ENCODE measurements around the gene MOGAT2. TPM values are rescaled to one million over a fixed set of nuclear protein-coding genes. Genes with fewer than 3 reads are reported as not detected.

Gene MOGAT2
- total RNA-seq, 1 donor from 2014 or later: not detected

DNA sequence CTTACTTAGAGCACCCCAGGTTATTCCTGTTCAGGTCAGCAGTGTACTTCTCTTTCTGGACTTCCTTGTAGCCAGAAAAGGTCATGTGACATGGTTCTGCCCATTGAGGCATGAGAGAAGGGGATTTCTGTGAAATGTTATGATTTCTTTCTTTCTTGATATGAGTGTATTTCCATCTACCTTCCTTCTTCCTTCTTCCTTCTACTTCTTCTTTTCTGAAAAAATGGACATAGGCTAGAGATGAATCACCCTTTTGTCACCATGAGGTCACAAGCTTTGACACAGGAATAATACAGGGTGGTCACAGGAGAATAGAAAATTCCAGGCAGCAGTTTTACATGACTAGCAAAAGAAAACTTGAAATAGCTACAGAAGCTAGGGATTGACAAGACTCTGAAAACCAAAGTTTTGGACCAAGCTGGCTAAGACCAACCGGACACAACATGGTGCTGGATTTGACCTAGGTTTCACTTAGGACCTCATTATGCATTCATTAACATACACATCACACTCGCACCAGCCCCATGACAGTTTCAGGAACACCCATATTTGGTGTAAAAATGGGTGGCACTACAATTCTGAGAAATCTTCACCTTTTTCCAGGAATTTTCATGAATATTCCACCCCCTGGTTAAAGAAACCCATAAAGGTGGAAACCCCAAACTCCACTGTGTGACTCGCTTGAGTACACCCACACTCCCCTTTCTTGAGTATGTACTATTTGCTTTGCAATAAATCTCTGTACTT lies 27.6 kb upstream of the MOGAT2 start:
- Histone ChIP-seq H3K27ac (ENCODE audit: low read depth, low read length) (no peak overlapping the region), H2AFZ (ENCODE audit: low read depth, low read length) (no peak overlapping the region), H3K4me2 (ENCODE audit: low read length) (peak overlapping the region; percentile 12), H3K36me3 (ENCODE audit: insufficient read depth, low read length) (no peaks in the 10 kb centered on the region), H3K27me3 (ENCODE audit: insufficient read depth, low read length) (peaks cover 4% of the 10 kb centered on the region), H3K4me1 (ENCODE audit: insufficient read depth, low read length) (no peaks in the 10 kb centered on the region), H3K9me3 (ENCODE audit: insufficient read depth, low read depth, low read length) (no peaks in the 10 kb centered on the region), H4K20me1 (ENCODE audit: insufficient read depth, low read length) (no peaks in the 10 kb centered on the region), H3K9ac (ENCODE audit: low read length) (no peak overlapping the region), H3K79me2 (ENCODE audit: insufficient read depth, low read length) (no peaks in the 10 kb centered on the region), H3K4me3 (ENCODE audit: insufficient read depth, low read depth, low read length) (no peak overlapping the region)
- Mint-ChIP-seq H3K4me1 (ENCODE audit: low read depth, unreplicated experiment) (peaks cover 7% of the 10 kb centered on the region), H3K9me3 (ENCODE audit: unreplicated experiment) (peaks cover 18% of the 10 kb centered on the region), H3K36me3 (ENCODE audit: low read depth, unreplicated experiment) (peaks cover 3% of the 10 kb centered on the region), H3K27ac (ENCODE audit: unreplicated experiment) (no peak overlapping the region), H3K4me3 (ENCODE audit: unreplicated experiment) (no peak overlapping the region), H3K27me3 (ENCODE audit: low read depth, unreplicated experiment) (peaks cover 13% of the 10 kb centered on the region)
- TF ChIP-seq, protein P1, sequence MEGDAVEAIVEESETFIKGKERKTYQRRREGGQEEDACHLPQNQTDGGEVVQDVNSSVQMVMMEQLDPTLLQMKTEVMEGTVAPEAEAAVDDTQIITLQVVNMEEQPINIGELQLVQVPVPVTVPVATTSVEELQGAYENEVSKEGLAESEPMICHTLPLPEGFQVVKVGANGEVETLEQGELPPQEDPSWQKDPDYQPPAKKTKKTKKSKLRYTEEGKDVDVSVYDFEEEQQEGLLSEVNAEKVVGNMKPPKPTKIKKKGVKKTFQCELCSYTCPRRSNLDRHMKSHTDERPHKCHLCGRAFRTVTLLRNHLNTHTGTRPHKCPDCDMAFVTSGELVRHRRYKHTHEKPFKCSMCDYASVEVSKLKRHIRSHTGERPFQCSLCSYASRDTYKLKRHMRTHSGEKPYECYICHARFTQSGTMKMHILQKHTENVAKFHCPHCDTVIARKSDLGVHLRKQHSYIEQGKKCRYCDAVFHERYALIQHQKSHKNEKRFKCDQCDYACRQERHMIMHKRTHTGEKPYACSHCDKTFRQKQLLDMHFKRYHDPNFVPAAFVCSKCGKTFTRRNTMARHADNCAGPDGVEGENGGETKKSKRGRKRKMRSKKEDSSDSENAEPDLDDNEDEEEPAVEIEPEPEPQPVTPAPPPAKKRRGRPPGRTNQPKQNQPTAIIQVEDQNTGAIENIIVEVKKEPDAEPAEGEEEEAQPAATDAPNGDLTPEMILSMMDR (IDR thresholded peaks at IDR 0.05; ENCODE audit: insufficient read depth, low read depth, low read length): no peak
- TF ChIP-seq EZH2 (IDR thresholded peaks at IDR 0.05; ENCODE audit: insufficient read depth, low read length): no peak
- FAIRE-seq: no peak
- DNase-seq (ENCODE audit: low read depth): no peak

DNA sequence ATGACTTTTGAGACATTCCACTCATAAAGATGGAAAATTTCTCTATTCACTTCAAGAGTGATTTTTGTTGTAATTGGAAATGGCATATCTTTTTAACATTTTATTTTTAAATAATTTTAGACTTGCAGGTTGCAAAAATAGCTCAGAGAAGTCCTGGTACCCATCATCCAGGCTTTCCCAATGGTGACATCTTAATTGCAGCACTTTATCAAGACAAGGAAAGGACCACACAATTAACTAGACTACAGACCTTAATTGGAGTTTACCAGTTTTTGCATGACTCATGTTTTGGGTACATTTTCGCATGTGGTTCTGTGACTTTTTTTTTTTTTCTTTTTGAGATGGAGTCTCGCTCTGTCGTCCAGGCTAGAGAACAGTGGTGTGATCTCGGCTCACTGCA lies 25.8 kb upstream of the MOGAT2 start:
- Histone ChIP-seq H3K4me1 (ENCODE audit: insufficient read depth, low read length) (no peaks in the 10 kb centered on the region), H3K27me3 (ENCODE audit: insufficient read depth, low read length) (peaks cover 4% of the 10 kb centered on the region), H3K4me2 (ENCODE audit: low read length) (no peak overlapping the region), H3K36me3 (ENCODE audit: insufficient read depth, low read length) (no peaks in the 10 kb centered on the region), H3K9me3 (ENCODE audit: insufficient read depth, low read depth, low read length) (no peaks in the 10 kb centered on the region), H4K20me1 (ENCODE audit: insufficient read depth, low read length) (no peaks in the 10 kb centered on the region), H3K9ac (ENCODE audit: low read length) (no peak overlapping the region), H2AFZ (ENCODE audit: low read depth, low read length) (no peak overlapping the region), H3K79me2 (ENCODE audit: insufficient read depth, low read length) (no peaks in the 10 kb centered on the region), H3K27ac (ENCODE audit: low read depth, low read length) (no peak overlapping the region), H3K4me3 (ENCODE audit: insufficient read depth, low read depth, low read length) (no peak overlapping the region)
- H3K27me3 Mint-ChIP-seq (ENCODE audit: low read depth, unreplicated experiment): peaks cover under 1% of the 10 kb centered on the region
- no peak overlapping the region for H3K4me3 Mint-ChIP-seq (ENCODE audit: unreplicated experiment)
- DNase-seq (ENCODE audit: low read depth) (no peak), FAIRE-seq (no peak)
- TF ChIP-seq, protein P1 (IDR thresholded peaks at IDR 0.05; ENCODE audit: insufficient read depth, low read depth, low read length): no peak
- no peak for TF ChIP-seq EZH2 (IDR thresholded peaks at IDR 0.05; ENCODE audit: insufficient read depth, low read length)
- peaks cover 9% of the 10 kb centered on the region for H3K9me3 Mint-ChIP-seq (ENCODE audit: unreplicated experiment)
- peaks cover 7% of the 10 kb centered on the region for H3K4me1 Mint-ChIP-seq (ENCODE audit: low read depth, unreplicated experiment)
- H3K27ac Mint-ChIP-seq (ENCODE audit: unreplicated experiment): no peak overlapping the region
- H3K36me3 Mint-ChIP-seq (ENCODE audit: low read depth, unreplicated experiment): no peaks in the 10 kb centered on the region

DNA sequence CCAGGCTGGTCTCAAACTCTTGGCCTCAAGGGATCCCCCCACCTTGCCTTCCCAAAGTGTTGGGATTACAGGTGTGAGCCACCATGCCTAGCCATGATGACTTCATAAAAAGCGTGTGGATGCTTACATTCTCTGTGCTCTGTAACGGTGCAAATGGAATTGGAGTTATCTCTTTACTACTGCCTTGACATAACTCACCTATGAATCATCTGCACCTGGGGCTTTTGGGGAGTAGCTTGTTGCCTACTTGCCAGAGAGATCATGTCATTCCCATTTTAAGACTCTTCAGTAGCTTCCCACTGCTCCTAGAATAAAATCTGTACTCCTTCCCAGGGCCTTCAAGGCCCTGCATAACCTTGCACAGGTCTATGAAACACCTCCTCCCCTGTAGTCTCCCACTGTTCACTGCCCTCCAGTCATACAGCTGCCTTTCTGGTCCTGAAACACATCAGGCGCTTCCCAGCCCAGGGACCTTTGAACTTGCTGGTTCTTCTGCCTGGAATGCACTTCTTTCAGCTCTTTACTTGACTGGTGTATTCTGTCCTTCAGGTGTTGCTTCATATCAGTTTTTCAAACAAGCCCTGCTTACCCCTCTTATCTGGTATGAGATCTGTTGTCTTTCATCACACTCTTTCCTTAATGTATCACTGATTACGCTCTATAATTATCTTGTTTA lies 19.6 kb upstream of the MOGAT2 start:
- Mint-ChIP-seq H3K27me3 (ENCODE audit: low read depth, unreplicated experiment) (peaks cover 16% of the 10 kb centered on the region), H3K36me3 (ENCODE audit: low read depth, unreplicated experiment) (no peaks in the 10 kb centered on the region), H3K4me1 (ENCODE audit: low read depth, unreplicated experiment) (peaks cover 3% of the 10 kb centered on the region), H3K9me3 (ENCODE audit: unreplicated experiment) (peaks cover 11% of the 10 kb centered on the region), H3K27ac (ENCODE audit: unreplicated experiment) (no peak overlapping the region), H3K4me3 (ENCODE audit: unreplicated experiment) (no peak overlapping the region)
- H3K4me1 ChIP-seq (ENCODE audit: insufficient read depth, low read length): no peaks in the 10 kb centered on the region
- no peaks in the 10 kb centered on the region for H3K9me3 ChIP-seq (ENCODE audit: insufficient read depth, low read depth, low read length)
- no peaks in the 10 kb centered on the region for H4K20me1 ChIP-seq (ENCODE audit: insufficient read depth, low read length)
- no peaks in the 10 kb centered on the region for H3K79me2 ChIP-seq (ENCODE audit: insufficient read depth, low read length)
- no peak overlapping the region for H2AFZ ChIP-seq (ENCODE audit: low read depth, low read length)
- no peak overlapping the region for H3K4me2 ChIP-seq (ENCODE audit: low read length)
- TF ChIP-seq, protein P1 (IDR thresholded peaks at IDR 0.05; ENCODE audit: insufficient read depth, low read depth, low read length): no peak
- no peak for TF ChIP-seq EZH2 (IDR thresholded peaks at IDR 0.05; ENCODE audit: insufficient read depth, low read length)
- H3K27ac ChIP-seq (ENCODE audit: low read depth, low read length): no peak overlapping the region
- FAIRE-seq: no peak
- H3K36me3 ChIP-seq (ENCODE audit: insufficient read depth, low read length): no peaks in the 10 kb centered on the region
- H3K4me3 ChIP-seq (ENCODE audit: insufficient read depth, low read depth, low read length): no peak overlapping the region
- no peak overlapping the region for H3K9ac ChIP-seq (ENCODE audit: low read length)
- peaks cover 4% of the 10 kb centered on the region for H3K27me3 ChIP-seq (ENCODE audit: insufficient read depth, low read length)
- DNase-seq (ENCODE audit: low read depth): no peak

Data from astrocyte (in vitro differentiated cells and primary cell).